Activated CD8-positive, alpha-beta memory T cell treated with anti-CD3 and anti-CD28 coated beads, Interleukin-2, amount 50 U/mL, for 1 hour (primary cell): ENCODE data around the gene INTS3.
"Not testable (repeated sequence)": the region's sequence is repeated elsewhere in the genome, so short reads cannot be mapped to it uniquely, and the experiment has no call there.

Experiments
- DNase-seq: peaks from one replicate; pipeline ENCODE4 v3.0.0-alpha.2; 2020; ENCODE audit errors: extremely low read depth

Gene INTS3

DNA sequence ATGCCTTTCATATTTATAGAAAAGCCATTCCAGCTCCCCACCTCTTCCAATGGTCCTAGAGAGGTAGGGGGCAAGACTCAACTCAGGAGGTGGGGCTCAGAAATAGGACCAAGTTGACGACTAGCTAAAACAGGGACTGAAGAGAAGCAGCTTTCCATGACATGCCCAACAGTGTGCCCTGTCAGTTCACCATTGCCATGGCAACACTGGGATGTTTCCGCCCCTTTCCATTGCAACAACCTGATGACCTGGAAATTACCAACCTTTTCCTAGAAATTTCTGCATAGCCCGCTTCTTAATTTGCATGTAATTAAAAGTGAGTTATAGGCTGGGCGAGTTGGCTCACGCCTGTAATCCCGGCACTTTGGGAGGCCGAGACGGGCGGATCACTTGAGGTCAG lies 22.4 kb upstream of the INTS3 start:
- no peak for DNase-seq

DNA sequence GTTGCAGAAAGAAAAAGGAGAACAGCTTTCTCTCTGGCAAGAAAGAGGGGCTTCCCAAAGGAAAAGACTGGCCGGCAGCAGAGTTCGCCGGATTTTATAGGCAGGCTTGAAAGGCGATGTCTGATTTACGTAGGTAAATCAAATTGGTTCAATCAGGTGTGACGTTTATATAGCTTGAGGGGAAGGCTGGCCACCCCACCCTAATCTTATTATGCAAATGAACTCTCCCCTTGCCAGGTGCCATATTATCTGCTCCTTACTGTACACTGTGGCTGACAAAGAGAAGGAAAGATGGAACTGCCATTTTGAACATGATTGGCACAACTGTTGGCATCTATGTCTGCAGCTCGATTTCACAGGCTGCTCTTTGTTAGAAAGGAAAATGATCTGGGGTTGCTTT lies 16.8 kb upstream of the INTS3 start:
- DNase-seq = no peak

DNA sequence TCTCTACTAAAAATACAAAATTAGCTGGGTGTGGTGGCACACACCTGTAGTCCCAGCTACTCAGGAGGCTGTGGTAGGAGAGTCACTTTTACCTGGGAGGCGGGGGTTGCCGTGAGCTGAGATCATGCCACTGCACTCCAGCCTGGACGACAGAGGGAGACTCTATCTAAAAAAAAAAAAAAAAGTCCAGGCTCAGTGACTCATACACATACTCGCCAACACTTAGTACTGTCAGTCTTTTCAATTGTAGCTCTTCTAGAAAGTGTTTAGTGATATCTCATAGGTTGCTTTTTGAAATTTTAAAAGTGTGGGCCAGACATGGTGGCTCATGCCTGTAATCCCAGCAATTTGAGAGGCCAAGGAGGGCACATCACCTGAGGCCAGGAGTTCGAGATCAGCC lies 11.6 kb upstream of the INTS3 start:
- not testable (repeated sequence) for DNase-seq

DNA sequence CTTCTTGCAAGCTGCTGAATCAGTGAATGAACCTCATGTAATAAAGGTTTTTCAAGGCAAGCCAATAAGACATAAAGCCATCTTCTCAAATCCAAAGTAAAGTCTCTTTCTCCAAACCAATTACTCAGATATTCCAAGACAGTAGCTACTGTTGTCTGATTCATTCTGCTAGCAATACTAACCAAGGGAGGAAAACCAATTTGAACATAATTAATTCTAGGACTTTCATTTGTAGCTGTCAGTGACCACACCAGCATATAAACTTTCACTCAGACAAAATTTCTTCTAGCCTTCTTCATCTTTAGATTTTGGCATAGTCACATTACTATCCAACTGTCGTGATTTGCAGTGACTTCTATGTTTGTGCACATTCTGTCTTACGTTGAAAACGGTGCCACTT lies 10.5 kb upstream of the INTS3 start:
- DNase-seq = no peak

DNA sequence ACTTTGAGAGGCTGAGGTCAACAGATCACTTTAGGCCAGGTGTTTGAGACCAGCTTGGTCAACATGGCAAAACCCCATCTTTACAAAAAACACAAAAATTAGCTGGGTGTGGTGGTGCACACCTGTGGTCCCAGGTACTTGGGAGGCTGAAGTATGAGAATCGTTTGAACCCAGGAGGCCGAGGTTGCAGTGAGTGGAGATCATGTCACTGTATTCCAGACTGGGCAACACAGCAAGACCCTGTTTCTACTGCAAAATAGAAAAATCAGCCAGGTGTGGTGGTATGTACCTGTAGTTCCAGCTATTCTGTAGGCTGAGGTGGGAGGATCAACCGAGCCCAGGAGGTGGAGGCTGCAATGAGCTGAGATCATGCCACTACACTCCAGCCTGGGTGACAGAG lies 4.2 kb upstream of the INTS3 start:
- no peak for DNase-seq

DNA sequence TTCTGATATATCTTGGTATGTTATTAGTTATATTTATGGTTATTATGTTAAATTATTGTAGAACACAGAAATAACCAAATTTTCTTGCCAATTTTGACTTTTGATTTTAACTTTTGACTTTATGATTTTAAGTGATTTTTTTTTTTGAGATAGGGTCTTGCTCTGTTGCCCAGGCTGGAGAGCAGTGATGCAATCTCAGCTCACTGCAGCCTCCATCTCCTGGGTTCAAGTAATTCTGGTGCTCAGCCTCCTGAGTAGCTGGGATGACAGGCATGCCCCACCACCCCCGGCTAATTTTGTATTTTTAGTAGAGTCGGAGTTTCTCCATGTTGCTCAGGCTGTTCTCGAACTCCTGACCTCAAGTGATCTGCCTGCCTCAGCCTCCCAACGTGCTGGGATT lies 3.2 kb upstream of the INTS3 start:
- DNase-seq = not testable (repeated sequence)

DNA sequence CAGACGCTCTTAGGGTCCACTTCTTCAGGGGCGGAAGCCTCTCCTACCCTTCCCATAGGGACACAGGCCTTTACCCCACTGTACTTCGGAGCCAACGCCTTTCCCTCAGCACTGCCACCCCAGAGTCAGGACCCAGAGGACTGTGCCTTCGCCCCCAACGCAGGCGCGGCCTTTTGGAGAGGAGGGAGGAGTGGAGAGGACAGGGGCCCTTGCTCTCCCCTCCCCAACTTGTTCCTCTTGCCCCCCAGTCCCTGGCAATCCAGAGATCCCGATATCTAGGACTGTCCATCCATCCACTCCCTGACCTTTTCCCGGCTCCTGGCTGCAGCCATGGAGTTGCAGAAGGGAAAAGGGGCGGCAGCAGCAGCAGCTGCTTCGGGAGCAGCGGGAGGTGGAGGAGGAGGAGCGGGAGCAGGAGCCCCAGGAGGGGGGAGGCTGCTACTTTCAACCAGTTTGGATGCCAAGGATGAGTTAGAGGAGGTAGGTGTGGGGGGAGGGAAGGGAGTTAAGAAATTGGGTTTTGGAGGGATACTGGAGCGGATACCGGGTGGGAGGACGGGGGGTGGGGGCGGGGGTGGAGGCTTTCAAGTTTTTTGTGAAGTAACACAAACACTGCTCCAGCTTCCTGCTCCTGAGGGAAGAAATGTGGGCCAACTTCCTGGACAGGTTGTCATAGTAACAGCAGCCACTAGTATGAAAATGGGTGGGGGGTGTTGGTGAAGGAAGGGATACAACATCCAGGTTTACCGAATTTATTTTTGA lies 636 bp downstream of the INTS3 start:
- DNase-seq = no peak

DNA sequence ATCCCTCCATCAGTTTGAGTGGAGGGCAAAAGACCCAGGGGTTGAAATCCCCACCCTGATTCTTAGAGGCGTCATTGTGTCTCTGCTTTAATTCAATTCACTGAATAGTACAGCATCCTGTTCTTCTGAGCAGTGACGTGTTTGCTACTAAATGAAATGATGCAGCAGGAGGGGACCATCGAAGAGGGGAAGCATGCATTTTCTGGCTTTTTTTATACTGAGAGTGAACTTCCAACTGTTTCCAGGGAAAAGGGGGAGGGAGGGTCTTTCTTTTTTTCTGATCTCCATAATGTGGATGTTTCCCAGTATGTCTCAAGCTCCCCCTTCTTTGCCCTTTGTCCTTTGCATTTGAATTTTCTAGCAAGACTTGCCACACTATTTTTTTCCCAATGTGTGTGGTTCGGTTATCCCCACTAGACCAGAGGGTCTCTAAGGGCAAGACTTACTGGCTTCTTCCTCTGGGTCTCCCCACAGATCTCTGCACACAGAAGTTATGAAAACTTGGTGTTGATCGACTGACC lies 2.7 kb downstream of the INTS3 start:
- DNase-seq = no peak

DNA sequence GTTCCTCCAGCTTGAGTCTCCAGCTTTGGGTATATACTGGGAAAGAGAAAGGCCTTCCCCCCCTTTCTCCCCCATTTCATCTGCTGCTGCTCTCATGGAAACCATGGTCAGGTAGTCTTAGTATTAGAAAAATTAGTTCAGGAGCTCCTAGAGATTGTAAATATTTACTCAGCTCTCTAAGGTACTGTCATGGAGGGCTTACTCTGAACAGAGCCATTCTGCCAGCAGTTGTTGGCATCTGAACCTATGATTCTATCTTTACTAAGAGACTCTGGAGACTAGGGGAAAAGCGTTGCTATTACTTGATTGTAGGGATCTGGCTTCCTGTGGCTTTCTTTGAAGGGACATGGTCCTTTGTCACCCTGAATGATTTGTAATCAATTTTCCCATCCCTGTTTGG lies 6.1 kb downstream of the INTS3 start:
- no peak for DNase-seq

DNA sequence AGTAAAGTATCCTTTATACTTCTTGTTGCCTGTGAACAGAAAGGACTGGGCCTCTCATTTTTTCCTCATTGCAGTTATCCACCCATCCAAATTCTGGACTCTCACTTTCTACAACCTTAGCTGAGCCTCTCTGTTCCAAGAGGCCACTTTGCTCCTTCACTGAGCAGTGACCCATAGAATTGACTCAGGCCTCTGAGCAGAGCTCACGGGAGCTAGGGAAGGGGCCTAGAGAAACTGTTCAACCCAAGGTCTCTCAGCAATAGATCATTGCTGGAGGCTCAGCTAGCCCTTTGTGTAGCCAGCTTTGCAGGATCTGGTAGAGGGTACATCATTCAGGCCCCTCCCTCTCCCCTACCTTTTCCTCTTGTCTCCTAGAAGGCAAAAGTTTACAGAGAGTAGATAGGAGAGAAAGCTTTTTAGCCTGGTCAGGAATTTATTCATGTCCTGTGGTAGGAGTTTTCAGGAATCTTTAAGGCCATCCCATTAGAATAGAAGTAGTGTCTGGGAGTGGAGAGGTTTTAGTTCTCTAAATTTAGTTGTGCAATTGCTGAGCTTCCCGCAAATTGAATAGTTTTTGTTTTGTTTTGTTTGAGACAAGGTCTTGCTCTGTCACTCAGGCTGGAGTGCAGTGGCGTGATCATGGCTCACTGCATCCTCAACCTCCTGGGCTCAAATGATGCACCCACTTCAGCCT lies 6.7 kb downstream of the INTS3 start:
- no peak for DNase-seq

DNA sequence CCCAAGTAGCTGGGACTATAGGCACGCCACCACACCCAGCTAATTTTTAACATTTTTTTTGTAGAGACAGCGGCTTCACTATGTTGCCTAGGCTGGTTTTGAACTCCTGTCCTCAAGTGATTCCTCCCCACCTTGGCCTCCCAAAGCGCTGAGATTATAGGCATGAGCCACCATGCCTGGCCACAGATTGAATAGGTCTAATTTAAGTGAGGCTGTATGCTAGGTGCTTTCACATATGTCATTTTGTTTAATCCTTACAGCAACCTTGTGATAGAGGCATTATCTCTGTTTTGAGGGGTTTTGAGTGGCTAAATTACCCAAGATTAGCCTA lies 7.2 kb downstream of the INTS3 start:
- DNase-seq = no peak

DNA sequence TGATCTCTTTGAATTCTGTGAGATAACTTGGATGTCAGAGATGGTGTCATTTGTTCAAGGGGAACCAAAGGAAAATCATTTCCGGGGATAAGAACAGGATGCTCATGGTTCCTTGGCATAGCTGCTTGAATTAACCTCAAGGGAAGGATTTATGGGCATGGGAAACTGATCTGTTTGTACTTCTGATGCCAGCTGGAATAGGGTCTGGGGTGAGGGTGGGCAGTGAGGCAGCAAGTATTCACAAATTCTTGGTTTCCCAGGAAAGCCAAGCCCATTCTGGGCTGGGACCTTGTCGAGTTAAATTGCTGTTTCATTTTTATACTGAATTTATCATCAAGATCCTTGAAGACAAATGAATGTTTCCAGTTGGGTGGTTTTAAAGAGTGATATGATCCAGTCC lies 14.1 kb downstream of the INTS3 start:
- no peak for DNase-seq

DNA sequence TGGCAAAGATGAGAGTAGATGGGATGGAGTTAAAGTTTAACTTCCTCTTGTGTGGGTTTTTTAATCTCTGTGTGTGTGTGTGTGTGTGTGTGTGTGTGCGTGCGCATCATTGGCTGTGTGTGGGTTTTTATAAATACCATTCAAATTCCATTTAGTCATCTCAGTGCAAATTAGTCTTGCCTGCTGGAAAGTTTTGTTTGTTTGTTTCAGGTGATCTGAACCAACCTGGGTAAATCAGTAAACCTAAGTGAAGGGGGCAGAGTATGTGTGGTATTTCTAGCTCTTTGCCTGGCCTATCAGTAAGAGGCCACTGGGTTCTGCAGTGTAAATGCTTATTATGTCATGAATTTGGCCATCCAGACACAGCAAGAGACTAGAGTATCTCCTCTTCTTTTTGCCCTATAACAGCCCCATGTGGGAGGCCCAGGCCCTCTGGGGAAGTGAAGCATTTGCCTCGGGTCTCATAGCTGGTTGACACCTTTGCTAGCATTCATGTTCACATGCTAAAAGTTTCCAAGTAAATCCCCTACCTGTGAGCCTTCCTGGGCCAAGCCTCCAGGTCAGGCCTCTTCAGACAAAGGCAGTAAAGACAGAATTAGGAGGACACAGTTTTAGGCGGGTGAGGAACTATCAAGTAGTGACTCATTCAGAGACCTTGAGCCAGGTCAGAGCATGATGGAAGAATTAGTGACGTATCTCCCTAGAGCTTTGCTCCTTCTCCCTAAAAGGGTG lies 14.7 kb downstream of the INTS3 start:
- DNase-seq = no peak

DNA sequence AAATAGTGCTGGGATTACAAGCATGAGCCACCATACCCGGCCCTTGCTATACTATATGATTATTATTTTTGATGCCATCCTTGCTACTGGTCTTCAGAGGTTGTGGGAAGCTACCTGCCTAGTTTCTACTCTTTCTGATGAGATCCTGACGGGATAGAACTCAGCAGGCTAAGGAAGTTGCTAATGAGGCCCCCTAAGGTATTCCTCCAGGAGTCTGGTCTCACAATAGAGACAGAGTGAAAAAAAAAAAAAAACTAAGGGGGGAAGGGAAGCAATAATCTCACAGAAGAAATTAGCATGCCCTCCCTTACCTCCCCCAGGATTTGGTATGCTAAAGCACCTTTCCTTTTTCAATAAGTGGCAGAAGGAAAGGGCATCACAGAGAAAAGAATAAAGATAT lies 17.6 kb downstream of the INTS3 start:
- DNase-seq = no peak

DNA sequence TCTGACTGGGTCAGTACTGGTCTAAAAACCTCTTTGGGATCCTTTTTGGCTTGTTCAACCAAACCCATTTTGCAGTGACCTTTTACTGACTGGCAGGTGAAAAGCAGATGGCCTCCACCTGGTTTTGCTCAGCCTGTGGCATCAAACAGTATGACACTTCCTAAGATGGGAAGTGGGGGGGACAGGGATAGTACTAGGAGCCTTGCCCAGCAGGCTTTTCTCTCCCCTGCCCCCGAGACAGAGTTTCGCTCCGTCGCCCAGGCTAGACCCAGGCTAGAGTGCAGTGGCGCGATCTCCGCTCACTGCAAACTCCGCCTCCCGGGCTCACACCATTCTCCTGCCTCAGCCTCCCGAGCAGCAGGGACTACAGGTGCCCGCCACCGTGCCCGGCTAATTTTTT lies 18.3 kb downstream of the INTS3 start:
- DNase-seq = no peak

DNA sequence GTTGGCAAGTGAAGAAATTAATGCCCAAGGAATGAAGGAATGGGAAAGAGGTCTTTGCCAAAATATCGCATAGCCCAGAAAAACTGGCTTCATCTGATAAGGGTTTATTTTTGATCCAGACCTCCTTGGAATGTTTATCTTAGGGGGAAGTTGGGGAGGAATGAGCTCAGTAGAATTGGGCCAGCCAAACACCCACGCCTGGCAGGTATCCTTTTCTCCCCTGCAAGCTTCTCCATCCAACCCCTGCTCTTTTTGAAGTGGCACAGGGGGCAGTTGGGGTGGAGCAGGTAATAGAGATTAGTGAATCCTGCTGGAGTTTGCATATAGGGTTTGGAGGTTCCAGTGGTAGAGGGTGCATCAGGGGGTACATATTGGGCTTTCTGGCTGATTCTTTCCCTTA lies 21.1 kb downstream of the INTS3 start:
- DNase-seq = no peak

DNA sequence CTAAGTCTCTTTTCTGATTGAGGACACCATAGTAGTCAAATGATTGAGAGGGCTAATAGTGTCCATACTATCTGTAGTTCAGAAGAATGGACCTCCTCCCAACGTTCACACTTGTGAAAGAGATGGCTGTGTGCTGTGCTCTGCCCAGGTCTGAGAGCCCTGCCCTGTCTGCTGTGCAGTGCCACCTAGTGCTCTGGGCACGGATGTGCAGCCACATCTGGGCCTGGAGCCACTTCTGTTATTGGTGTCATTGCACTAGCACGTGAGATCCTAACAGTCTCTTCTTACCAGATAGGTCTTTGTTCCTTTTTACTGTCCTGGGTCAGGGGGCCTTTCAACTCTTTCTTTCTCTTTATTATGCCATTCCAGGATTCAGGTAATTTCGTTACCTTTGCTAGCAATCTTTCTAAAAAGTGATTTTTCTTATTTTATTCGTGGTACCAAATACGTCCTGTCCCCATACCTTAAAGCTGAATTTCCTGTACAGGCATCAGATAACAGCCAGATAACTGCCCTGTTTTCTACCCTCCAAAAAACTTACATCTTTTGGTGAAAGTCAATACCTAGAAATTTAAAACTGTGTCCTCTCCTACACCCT lies 21.7 kb downstream of the INTS3 start:
- DNase-seq = peak; percentile 47

DNA sequence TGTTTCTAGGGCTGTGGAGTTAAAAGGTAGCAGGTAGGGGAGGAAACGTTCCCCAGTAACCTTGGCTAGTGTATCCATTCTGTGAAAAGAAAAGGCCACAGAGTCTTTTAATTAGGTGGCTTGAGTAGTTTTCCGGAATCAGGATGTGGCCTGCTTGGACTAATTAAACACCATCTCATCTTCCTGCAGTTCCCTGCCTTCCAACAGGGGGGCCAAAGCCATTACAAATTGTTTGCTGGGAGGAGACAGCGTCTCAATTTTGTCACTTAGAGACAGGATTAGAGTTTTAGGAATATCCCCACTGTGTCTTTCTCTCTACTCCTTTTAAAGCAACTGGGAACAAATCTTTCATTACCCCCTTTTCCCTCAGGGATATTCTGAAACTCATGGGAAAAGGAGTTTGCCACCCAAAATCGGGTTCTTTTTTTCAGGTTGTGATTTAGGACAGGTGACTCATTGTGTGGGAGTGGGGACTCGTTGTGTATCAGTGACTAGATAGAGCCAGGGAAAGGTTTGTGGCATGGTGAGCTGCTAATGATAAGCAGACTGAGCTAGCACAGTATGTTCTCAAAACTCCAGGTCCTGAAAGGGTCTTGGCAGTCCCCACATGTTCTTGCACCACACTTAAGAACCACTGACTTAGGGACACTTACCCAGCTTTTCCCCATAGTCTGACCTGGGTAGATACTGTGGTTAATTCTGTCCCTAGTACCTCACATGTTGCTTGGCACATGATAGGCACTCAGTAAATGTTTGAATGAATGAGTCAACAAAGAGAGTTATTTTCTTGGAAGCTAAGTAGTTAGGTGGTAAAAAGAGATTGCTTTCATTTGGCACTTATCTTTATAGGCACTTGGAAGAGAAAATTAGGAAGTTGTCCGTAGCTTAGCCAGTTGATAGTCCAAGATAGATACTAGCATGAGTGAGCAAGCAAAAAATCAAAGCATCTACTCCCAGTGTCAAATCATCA lies 22.5 kb downstream of the INTS3 start:
- no peak for DNase-seq

DNA sequence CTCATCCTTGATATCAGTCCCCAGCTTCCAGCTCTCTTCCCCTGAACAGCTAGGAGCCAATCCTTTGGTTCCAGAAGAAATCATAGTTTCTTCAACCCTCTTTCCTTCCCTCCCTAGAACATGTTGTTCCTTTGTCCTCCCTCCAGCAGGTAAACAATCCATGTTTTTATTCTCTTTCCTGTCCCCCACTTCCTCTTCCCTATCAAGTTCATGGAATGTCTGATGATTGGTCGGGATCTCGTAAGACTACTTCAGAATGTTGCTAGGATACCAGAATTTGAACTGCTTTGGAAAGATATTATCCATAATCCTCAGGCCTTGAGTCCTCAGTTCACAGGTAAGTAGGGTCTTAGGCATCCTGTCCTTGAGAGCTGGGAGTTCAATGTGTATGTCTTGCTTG lies 24.2 kb downstream of the INTS3 start:
- no peak for DNase-seq

DNA sequence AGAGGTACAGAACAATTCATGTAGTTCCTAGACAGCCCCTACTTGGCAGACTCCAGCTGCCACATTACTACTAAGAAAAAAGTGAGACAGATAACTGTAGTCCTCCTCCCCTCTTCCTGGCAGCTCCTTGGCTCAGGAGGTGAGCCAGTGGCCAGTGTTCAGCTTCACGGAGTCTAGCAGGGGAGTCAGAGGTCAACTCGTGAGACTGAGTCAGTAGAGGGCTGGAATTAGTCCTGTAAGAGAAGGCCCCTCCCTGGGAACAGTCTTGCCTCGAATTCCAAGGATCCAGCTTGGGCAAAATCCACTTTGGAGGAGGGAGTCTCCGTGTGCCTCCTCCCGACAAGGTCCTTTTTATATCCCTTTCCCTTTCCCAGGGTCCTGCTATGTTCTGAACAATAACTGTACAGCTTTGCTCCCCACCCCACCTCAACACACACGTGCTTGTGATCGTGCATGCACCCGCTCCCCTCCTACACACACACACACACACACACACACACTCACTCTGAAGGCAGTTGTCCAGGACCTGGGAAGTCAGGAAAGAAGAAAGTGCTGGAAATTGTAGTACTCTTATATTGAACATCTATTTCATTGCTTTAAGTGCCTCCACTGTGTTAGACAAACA lies 24.8 kb downstream of the INTS3 start:
- no peak for DNase-seq

DNA sequence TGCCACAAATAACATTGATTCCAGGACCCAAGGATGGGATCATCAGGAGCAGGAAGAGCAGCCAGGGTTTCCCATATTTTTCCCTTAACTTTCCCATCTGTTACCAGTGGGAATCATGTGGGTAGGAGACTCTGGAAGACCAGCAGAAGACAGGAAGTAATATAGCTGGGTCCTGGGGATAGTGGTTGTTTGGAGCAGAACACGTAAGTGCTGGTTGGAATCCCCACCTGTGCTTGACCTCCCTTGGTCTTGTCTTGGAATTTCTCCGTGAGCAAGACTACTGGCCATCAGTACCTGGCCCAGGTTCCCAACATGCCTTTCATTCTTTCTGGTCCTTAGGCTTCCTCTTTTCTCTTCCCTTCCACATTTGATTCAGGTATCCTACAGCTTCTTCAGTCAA lies 26.4 kb downstream of the INTS3 start:
- DNase-seq = no peak
